ENCODE results near the gene OOSP1.
"Not testable (repeated sequence)": the region's sequence is repeated elsewhere in the genome, so short reads cannot be mapped to it uniquely, and the experiment has no call there.

Gene OOSP1

GRCh38 chr11:59968395-59968783, 30.2 kb downstream of the OOSP1 start:
- Mint-ChIP-seq H3K9me3 (no peaks in the 10 kb centered on the region), H3K36me3 (ENCODE audit: low read depth) (no peaks in the 10 kb centered on the region), H3K27ac (no peak overlapping the region), H3K27me3 (no peaks in the 10 kb centered on the region), H3K4me1 (ENCODE audit: low read depth) (no peaks in the 10 kb centered on the region), H3K4me3 (no peak overlapping the region)
- intact Hi-C loops (cut with micrococcal nuclease): no loop called here

- intact Hi-C loops (cut with micrococcal nuclease): no loop called here
- no peak overlapping the region for H3K4me3 Mint-ChIP-seq
- no peaks in the 10 kb centered on the region for H3K4me1 Mint-ChIP-seq (ENCODE audit: low read depth)
Observed at GRCh38 chr11:59973097-59973496, 34.9 kb downstream of the OOSP1 start.

GRCh38 chr11:59981106-59981770, 43.0 kb downstream of the OOSP1 start:
- H3K4me3 Mint-ChIP-seq: no peak overlapping the region
- no peaks in the 10 kb centered on the region for H3K36me3 Mint-ChIP-seq (ENCODE audit: low read depth)
- no peak overlapping the region for H3K27ac Mint-ChIP-seq
- no peaks in the 10 kb centered on the region for H3K9me3 Mint-ChIP-seq
- no peaks in the 10 kb centered on the region for H3K4me1 Mint-ChIP-seq (ENCODE audit: low read depth)
- no peaks in the 10 kb centered on the region for H3K27me3 Mint-ChIP-seq
- intact Hi-C loops (cut with micrococcal nuclease): no loop called here

More at GRCh38 chr11:59973097-59973496, 34.9 kb downstream of the OOSP1 start:
- no peak overlapping the region for H3K27ac Mint-ChIP-seq
- no peaks in the 10 kb centered on the region for H3K27me3 Mint-ChIP-seq
- H3K9me3 Mint-ChIP-seq: no peaks in the 10 kb centered on the region
- H3K36me3 Mint-ChIP-seq (ENCODE audit: low read depth): no peaks in the 10 kb centered on the region

- intact Hi-C loops (cut with micrococcal nuclease); H3K9me3 Mint-ChIP-seq; H3K4me3 Mint-ChIP-seq; H3K27ac Mint-ChIP-seq; H3K4me1 Mint-ChIP-seq (ENCODE audit: low read depth); H3K36me3 Mint-ChIP-seq (ENCODE audit: low read depth); H3K27me3 Mint-ChIP-seq: not testable (repeated sequence)
Observed at GRCh38 chr11:59982037-59982436, 43.8 kb downstream of the OOSP1 start.

GRCh38 chr11:59983212-59983611, 45.0 kb downstream of the OOSP1 start:
- no peaks in the 10 kb centered on the region for H3K36me3 Mint-ChIP-seq (ENCODE audit: low read depth)
- no peaks in the 10 kb centered on the region for H3K27me3 Mint-ChIP-seq
- no peaks in the 10 kb centered on the region for H3K4me1 Mint-ChIP-seq (ENCODE audit: low read depth)
- H3K9me3 Mint-ChIP-seq: no peaks in the 10 kb centered on the region
- no peak overlapping the region for H3K27ac Mint-ChIP-seq
- H3K4me3 Mint-ChIP-seq: no peak overlapping the region
- intact Hi-C loops (cut with micrococcal nuclease): no loop called here

- Mint-ChIP-seq H3K27me3 (no peaks in the 10 kb centered on the region), H3K4me1 (ENCODE audit: low read depth) (no peaks in the 10 kb centered on the region), H3K9me3 (peaks cover 3% of the 10 kb centered on the region), H3K27ac (no peak overlapping the region), H3K4me3 (no peak overlapping the region), H3K36me3 (ENCODE audit: low read depth) (no peaks in the 10 kb centered on the region)
- intact Hi-C loops (cut with micrococcal nuclease): no loop called here
Observed at GRCh38 chr11:59984368-59984767, 46.1 kb downstream of the OOSP1 start.

- Mint-ChIP-seq H3K27ac (no peak overlapping the region), H3K4me1 (ENCODE audit: low read depth) (no peaks in the 10 kb centered on the region), H3K9me3 (peaks cover 58% of the 10 kb centered on the region), H3K4me3 (no peak overlapping the region), H3K27me3 (no peaks in the 10 kb centered on the region), H3K36me3 (ENCODE audit: low read depth) (no peaks in the 10 kb centered on the region)
- intact Hi-C loops (cut with micrococcal nuclease): no loop called here
Observed at GRCh38 chr11:59990421-59990820, 52.2 kb downstream of the OOSP1 start.

GRCh38 chr11:59992425-59992824, 54.2 kb downstream of the OOSP1 start:
- H3K27ac Mint-ChIP-seq: no peak overlapping the region
- peaks cover 58% of the 10 kb centered on the region for H3K9me3 Mint-ChIP-seq

GRCh38 chr11:59997800-59998199, 59.6 kb downstream of the OOSP1 start:
- intact Hi-C loops (cut with micrococcal nuclease): no loop called here
- Mint-ChIP-seq H3K27me3 (no peaks in the 10 kb centered on the region), H3K4me1 (ENCODE audit: low read depth) (no peaks in the 10 kb centered on the region), H3K36me3 (ENCODE audit: low read depth) (peaks cover 5% of the 10 kb centered on the region), H3K9me3 (peaks cover 51% of the 10 kb centered on the region), H3K4me3 (no peak overlapping the region), H3K27ac (no peak overlapping the region)

More at GRCh38 chr11:59992425-59992824, 54.2 kb downstream of the OOSP1 start:
- Mint-ChIP-seq H3K27me3 (no peaks in the 10 kb centered on the region), H3K36me3 (ENCODE audit: low read depth) (no peaks in the 10 kb centered on the region), H3K4me3 (no peak overlapping the region), H3K4me1 (ENCODE audit: low read depth) (no peaks in the 10 kb centered on the region)
- intact Hi-C loops (cut with micrococcal nuclease): no loop called here

- intact Hi-C loops (cut with micrococcal nuclease): no loop called here
Observed at GRCh38 chr11:59999691-60000090, 61.5 kb downstream of the OOSP1 start.

GRCh38 chr11:60003729-60004128, 65.5 kb downstream of the OOSP1 start:
- Mint-ChIP-seq H3K36me3 (ENCODE audit: low read depth) (peaks cover 5% of the 10 kb centered on the region), H3K27me3 (no peaks in the 10 kb centered on the region), H3K4me1 (ENCODE audit: low read depth) (no peaks in the 10 kb centered on the region), H3K4me3 (no peak overlapping the region), H3K27ac (no peak overlapping the region), H3K9me3 (peaks cover 40% of the 10 kb centered on the region)
- intact Hi-C loops (cut with micrococcal nuclease): no loop called here

More at GRCh38 chr11:59999691-60000090, 61.5 kb downstream of the OOSP1 start:
- H3K27ac Mint-ChIP-seq: no peak overlapping the region
- H3K9me3 Mint-ChIP-seq: peaks cover 42% of the 10 kb centered on the region
- H3K4me3 Mint-ChIP-seq: no peak overlapping the region
- H3K36me3 Mint-ChIP-seq (ENCODE audit: low read depth): peaks cover 5% of the 10 kb centered on the region
- no peaks in the 10 kb centered on the region for H3K27me3 Mint-ChIP-seq
- no peaks in the 10 kb centered on the region for H3K4me1 Mint-ChIP-seq (ENCODE audit: low read depth)

GRCh38 chr11:60005360-60005759, 67.1 kb downstream of the OOSP1 start:
- intact Hi-C loops (cut with micrococcal nuclease): no loop called here
- Mint-ChIP-seq H3K4me3 (no peak overlapping the region), H3K36me3 (ENCODE audit: low read depth) (no peaks in the 10 kb centered on the region), H3K4me1 (ENCODE audit: low read depth) (no peaks in the 10 kb centered on the region), H3K27me3 (no peaks in the 10 kb centered on the region), H3K27ac (no peak overlapping the region), H3K9me3 (peaks cover 32% of the 10 kb centered on the region)
